Activated CD4-positive, alpha-beta T cell treated with anti-CD3 and anti-CD28 coated beads for 48 hours (primary cell): ENCODE data around the gene ICAM1.

ENCODE experiments used
- DNase-seq: peaks from one replicate; pipeline ENCODE4 v3.0.0-alpha.2; 2020

Gene ICAM1

GRCh38 chr19:10328558-10329429, 57.9 kb downstream of the ICAM1 start:
- no peak for DNase-seq

GRCh38 chr19:10329555-10329954, 58.6 kb downstream of the ICAM1 start:
- DNase-seq, result no peak

GRCh38 chr19:10332158-10332964, 61.4 kb downstream of the ICAM1 start:
- no peak for DNase-seq

- DNase-seq, result peak; percentile 99
These were observed 62.2 kb downstream of the ICAM1 start, which contains the start of gene RAVER1 for GRCh38 chr19:10332965-10333757. RAVER1 (minus strand) TSS chr19:10333529; CDS start chr19:10333507, 22 bp downstream.

- DNase-seq, result no peak
These were observed 63.1 kb downstream of the ICAM1 start for GRCh38 chr19:10333758-10334587.

GRCh38 chr19:10334588-10335351, 63.9 kb downstream of the ICAM1 start:
- DNase-seq, result peak; percentile 82

- no peak for DNase-seq
These were observed 64.5 kb downstream of the ICAM1 start for GRCh38 chr19:10335352-10335985.
